Measurements from ENCODE around the gene CAT.

CAT gene

GRCh38 chr11:34437224-34438125 is 1.3 kb upstream of the CAT start:
- Mint-ChIP-seq H3K36me3 (ENCODE audit: low read depth) (peaks cover 2% of the 10 kb centered on the region), H3K4me1 (ENCODE audit: low read depth) (peaks cover 21% of the 10 kb centered on the region), H3K27ac (no peak overlapping the region), H3K9me3 (peaks cover 4% of the 10 kb centered on the region), H3K4me3 (peak overlapping the region; percentile 93), H3K27me3 (ENCODE audit: low read depth) (no peaks in the 10 kb centered on the region)

- Mint-ChIP-seq H3K9me3 (peaks cover 4% of the 10 kb centered on the region), H3K27me3 (ENCODE audit: low read depth) (no peaks in the 10 kb centered on the region), H3K4me3 (peak overlapping the region; percentile 93), H3K27ac (peak overlapping the region; percentile 73), H3K36me3 (ENCODE audit: low read depth) (peaks cover 4% of the 10 kb centered on the region), H3K4me1 (ENCODE audit: low read depth) (peaks cover 25% of the 10 kb centered on the region)
Observed at GRCh38 chr11:34439610-34440198, 970 bp downstream of the CAT start.

GRCh38 chr11:34441814-34442213 is 3.1 kb downstream of the CAT start:
- Mint-ChIP-seq H3K36me3 (ENCODE audit: low read depth) (peaks cover 4% of the 10 kb centered on the region), H3K27ac (no peak overlapping the region), H3K4me1 (ENCODE audit: low read depth) (peaks cover 21% of the 10 kb centered on the region), H3K9me3 (peaks cover 4% of the 10 kb centered on the region), H3K4me3 (no peak overlapping the region), H3K27me3 (ENCODE audit: low read depth) (no peaks in the 10 kb centered on the region)

- Mint-ChIP-seq H3K36me3 (ENCODE audit: low read depth) (peaks cover 4% of the 10 kb centered on the region), H3K9me3 (peaks cover 4% of the 10 kb centered on the region), H3K4me1 (ENCODE audit: low read depth) (peaks cover 22% of the 10 kb centered on the region), H3K27ac (no peak overlapping the region), H3K27me3 (ENCODE audit: low read depth) (no peaks in the 10 kb centered on the region), H3K4me3 (no peak overlapping the region)
Observed at GRCh38 chr11:34443136-34443535, 4.4 kb downstream of the CAT start.

- no peak overlapping the region for H3K27ac Mint-ChIP-seq
- H3K4me3 Mint-ChIP-seq: no peak overlapping the region
- H3K36me3 Mint-ChIP-seq (ENCODE audit: low read depth): peaks cover 4% of the 10 kb centered on the region
- no peaks in the 10 kb centered on the region for H3K27me3 Mint-ChIP-seq (ENCODE audit: low read depth)
- H3K4me1 Mint-ChIP-seq (ENCODE audit: low read depth): peaks cover 26% of the 10 kb centered on the region
- peaks cover 4% of the 10 kb centered on the region for H3K9me3 Mint-ChIP-seq
Observed at GRCh38 chr11:34444428-34444827, 5.7 kb downstream of the CAT start.

GRCh38 chr11:34445956-34446355 is 7.2 kb downstream of the CAT start:
- Mint-ChIP-seq H3K9me3 (peaks cover 4% of the 10 kb centered on the region), H3K4me3 (no peak overlapping the region), H3K4me1 (ENCODE audit: low read depth) (peaks cover 20% of the 10 kb centered on the region), H3K27ac (no peak overlapping the region), H3K36me3 (ENCODE audit: low read depth) (peaks cover 8% of the 10 kb centered on the region), H3K27me3 (ENCODE audit: low read depth) (no peaks in the 10 kb centered on the region)

GRCh38 chr11:34446386-34446785 is 7.7 kb downstream of the CAT start:
- Mint-ChIP-seq H3K4me1 (ENCODE audit: low read depth) (peaks cover 20% of the 10 kb centered on the region), H3K27me3 (ENCODE audit: low read depth) (no peaks in the 10 kb centered on the region), H3K27ac (no peak overlapping the region), H3K36me3 (ENCODE audit: low read depth) (peaks cover 7% of the 10 kb centered on the region), H3K9me3 (peaks cover 2% of the 10 kb centered on the region), H3K4me3 (no peak overlapping the region)

GRCh38 chr11:34447044-34447443 is 8.3 kb downstream of the CAT start:
- Mint-ChIP-seq H3K27me3 (ENCODE audit: low read depth) (no peaks in the 10 kb centered on the region), H3K36me3 (ENCODE audit: low read depth) (peaks cover 11% of the 10 kb centered on the region), H3K27ac (no peak overlapping the region), H3K4me1 (ENCODE audit: low read depth) (peaks cover 20% of the 10 kb centered on the region), H3K4me3 (no peak overlapping the region), H3K9me3 (no peaks in the 10 kb centered on the region)

- Mint-ChIP-seq H3K27me3 (ENCODE audit: low read depth) (no peaks in the 10 kb centered on the region), H3K27ac (no peak overlapping the region), H3K4me1 (ENCODE audit: low read depth) (peaks cover 18% of the 10 kb centered on the region), H3K4me3 (no peak overlapping the region), H3K36me3 (ENCODE audit: low read depth) (peaks cover 14% of the 10 kb centered on the region), H3K9me3 (no peaks in the 10 kb centered on the region)
Observed at GRCh38 chr11:34448223-34448994, 9.7 kb downstream of the CAT start.

- Mint-ChIP-seq H3K4me3 (no peak overlapping the region), H3K4me1 (ENCODE audit: low read depth) (peaks cover 17% of the 10 kb centered on the region), H3K9me3 (no peaks in the 10 kb centered on the region), H3K27me3 (ENCODE audit: low read depth) (no peaks in the 10 kb centered on the region), H3K36me3 (ENCODE audit: low read depth) (peaks cover 20% of the 10 kb centered on the region), H3K27ac (no peak overlapping the region)
Observed at GRCh38 chr11:34449013-34449412, 10.3 kb downstream of the CAT start.

GRCh38 chr11:34451053-34451452 is 12.3 kb downstream of the CAT start:
- H3K27ac Mint-ChIP-seq: no peak overlapping the region
- peaks cover 26% of the 10 kb centered on the region for H3K36me3 Mint-ChIP-seq (ENCODE audit: low read depth)
- H3K4me3 Mint-ChIP-seq: no peak overlapping the region
- peaks cover 15% of the 10 kb centered on the region for H3K4me1 Mint-ChIP-seq (ENCODE audit: low read depth)
- no peaks in the 10 kb centered on the region for H3K9me3 Mint-ChIP-seq
- no peaks in the 10 kb centered on the region for H3K27me3 Mint-ChIP-seq (ENCODE audit: low read depth)

- Mint-ChIP-seq H3K27ac (no peak overlapping the region), H3K9me3 (no peaks in the 10 kb centered on the region), H3K36me3 (ENCODE audit: low read depth) (peaks cover 38% of the 10 kb centered on the region), H3K27me3 (ENCODE audit: low read depth) (no peaks in the 10 kb centered on the region), H3K4me1 (ENCODE audit: low read depth) (peaks cover 2% of the 10 kb centered on the region), H3K4me3 (no peak overlapping the region)
Observed at GRCh38 chr11:34454308-34455032, 15.7 kb downstream of the CAT start.

GRCh38 chr11:34457607-34458006 is 18.9 kb downstream of the CAT start:
- no peaks in the 10 kb centered on the region for H3K27me3 Mint-ChIP-seq (ENCODE audit: low read depth)
- peaks cover 28% of the 10 kb centered on the region for H3K36me3 Mint-ChIP-seq (ENCODE audit: low read depth)
- H3K4me1 Mint-ChIP-seq (ENCODE audit: low read depth): no peaks in the 10 kb centered on the region
- no peak overlapping the region for H3K4me3 Mint-ChIP-seq
- H3K9me3 Mint-ChIP-seq: no peaks in the 10 kb centered on the region
- no peak overlapping the region for H3K27ac Mint-ChIP-seq

- Mint-ChIP-seq H3K4me1 (ENCODE audit: low read depth) (no peaks in the 10 kb centered on the region), H3K9me3 (no peaks in the 10 kb centered on the region), H3K36me3 (ENCODE audit: low read depth) (peaks cover 27% of the 10 kb centered on the region), H3K27ac (no peak overlapping the region), H3K27me3 (ENCODE audit: low read depth) (no peaks in the 10 kb centered on the region), H3K4me3 (no peak overlapping the region)
Observed at GRCh38 chr11:34458525-34458924, 19.8 kb downstream of the CAT start.
